Measurements from ENCODE around the gene KLF5.

The KLF5 gene

DNA sequence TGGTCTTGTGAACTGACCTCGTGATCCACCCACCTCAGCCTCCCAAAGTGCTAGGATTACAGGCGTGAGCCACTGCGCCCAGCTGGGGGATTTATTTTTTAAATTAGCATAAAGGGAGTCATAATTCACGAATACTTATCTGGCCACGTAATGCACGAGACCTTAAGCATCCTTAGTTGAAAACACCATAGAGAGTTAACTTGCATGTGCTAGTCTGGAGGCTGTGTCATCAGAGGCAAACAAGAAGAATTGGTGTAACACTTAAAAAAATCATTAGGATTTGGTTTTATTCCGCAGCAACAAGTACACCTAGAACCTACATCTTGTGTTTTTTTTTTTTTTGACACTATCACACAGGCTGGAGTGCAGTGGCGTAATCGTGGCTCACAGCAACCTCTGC, 19.1 kb downstream of the KLF5 start:
- TF ChIP-seq CTCF (IDR thresholded peaks at IDR 0.05; ENCODE audit: control extremely low read depth, extremely low read depth, low read depth, missing control alignments), result no peak
- POLR2A ChIA-PET, result no interaction called here
- no peak for DNase-seq (ENCODE audit: extremely low spot score)
- CTCF ChIA-PET, result no interaction called here

GRCh38 chr13:73079359-73079758, 20.6 kb downstream of the KLF5 start:
- CTCF ChIA-PET, result no interaction called here
- TF ChIP-seq CTCF (IDR thresholded peaks at IDR 0.05; ENCODE audit: control extremely low read depth, extremely low read depth, low read depth, missing control alignments), result no peak
- DNase-seq (ENCODE audit: extremely low spot score), result no peak
- POLR2A ChIA-PET, result no interaction called here

DNA sequence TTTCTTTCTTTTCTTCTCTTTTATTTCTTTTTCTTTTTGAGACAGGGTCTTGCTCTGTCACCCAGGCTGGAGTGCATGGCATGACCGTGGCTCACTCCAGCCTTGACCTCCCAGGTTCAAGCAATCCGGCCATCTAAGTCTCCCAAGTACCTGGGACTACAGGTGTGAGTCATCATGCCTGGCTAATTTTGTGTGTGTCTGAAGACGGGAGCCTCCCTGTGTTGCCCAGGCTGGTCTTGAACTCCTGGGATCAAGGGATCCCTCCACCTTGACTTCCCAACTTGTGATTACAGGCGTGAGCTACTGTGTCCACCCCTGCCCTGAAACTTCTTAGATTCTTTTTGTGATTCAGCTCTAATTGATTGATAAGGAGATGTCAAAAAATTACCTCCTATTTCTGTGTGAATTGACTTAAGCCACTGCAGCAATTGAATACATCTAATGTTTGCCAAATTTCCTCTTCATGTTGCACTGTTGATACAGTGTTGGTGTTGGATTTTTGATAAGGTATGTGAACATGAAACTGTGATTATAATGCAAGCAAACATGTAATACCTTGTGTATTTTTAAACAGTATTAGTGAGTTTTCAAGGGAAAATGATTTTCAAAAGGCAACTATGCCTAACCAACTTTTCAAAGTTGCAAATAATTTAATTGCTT, 22.6 kb downstream of the KLF5 start:
- CTCF ChIA-PET, result interaction anchor here (1.1 kb wide), 1 partner anchor 9 kb away, joined by 3 read pairs; no protein-coding TSS in a partner anchor
- POLR2A ChIA-PET, result no interaction called here
- DNase-seq (ENCODE audit: extremely low spot score), result no peak
- no peak for TF ChIP-seq CTCF (IDR thresholded peaks at IDR 0.05; ENCODE audit: control extremely low read depth, extremely low read depth, low read depth, missing control alignments)

DNA sequence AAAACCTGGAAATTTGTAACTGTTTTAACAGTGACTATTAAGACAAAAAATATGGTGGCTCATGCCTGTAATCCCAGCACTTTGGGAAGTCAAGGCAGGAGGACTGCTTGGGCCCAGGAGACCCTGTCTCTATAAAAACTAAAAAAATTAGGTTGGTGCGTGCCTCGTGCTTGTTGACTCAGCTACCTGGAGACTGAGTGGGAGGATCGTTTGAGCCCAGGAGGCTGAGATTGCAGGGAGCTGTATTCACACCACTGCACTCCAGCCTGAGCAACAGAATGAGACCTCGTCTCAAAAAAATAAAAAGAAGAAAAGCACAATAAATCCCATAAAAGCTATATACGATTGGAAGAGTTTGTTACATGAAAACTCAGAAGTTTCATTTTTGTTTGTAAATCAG, 23.7 kb downstream of the KLF5 start:
- CTCF ChIA-PET, result no interaction called here
- no peak for TF ChIP-seq CTCF (IDR thresholded peaks at IDR 0.05; ENCODE audit: control extremely low read depth, extremely low read depth, low read depth, missing control alignments)
- POLR2A ChIA-PET, result no interaction called here
- DNase-seq (ENCODE audit: extremely low spot score), result no peak

DNA sequence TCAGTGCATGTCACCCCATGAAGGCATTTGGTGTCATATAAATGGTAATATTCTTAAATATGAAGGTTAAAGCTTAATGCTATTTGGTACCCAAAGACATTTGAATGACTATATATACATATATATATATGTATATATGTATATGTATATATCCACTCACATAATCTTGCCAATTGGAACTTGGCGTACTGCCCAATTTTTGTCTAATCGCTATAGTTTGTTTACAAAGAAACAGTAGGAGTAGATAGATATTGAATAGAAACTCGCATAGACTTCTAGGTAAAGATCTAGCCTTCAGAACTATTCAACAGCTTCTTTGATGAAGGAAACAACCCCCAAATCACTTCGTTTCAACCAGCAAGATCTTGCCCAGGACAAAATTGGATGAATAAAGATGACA, 24.1 kb downstream of the KLF5 start:
- POLR2A ChIA-PET, result no interaction called here

GRCh38 chr13:73088332-73088935, 29.6 kb downstream of the KLF5 start:
- DNase-seq (ENCODE audit: extremely low spot score), result no peak
- no peak for TF ChIP-seq CTCF (IDR thresholded peaks at IDR 0.05; ENCODE audit: control extremely low read depth, extremely low read depth, low read depth, missing control alignments)
- ChIA-PET CTCF (no interaction called here), POLR2A (no interaction called here)

More for the DNA sequence above, 24.1 kb downstream of the KLF5 start:
- CTCF ChIA-PET, result no interaction called here
- TF ChIP-seq CTCF (IDR thresholded peaks at IDR 0.05; ENCODE audit: control extremely low read depth, extremely low read depth, low read depth, missing control alignments), result no peak
- DNase-seq (ENCODE audit: extremely low spot score), result no peak

Data from GM10248 (cell line).